IMR-90 (cell line): ENCODE results near the gene TSNAXIP1. TPM values are rescaled to one million over a fixed set of nuclear protein-coding genes. Genes with fewer than 3 reads are reported as not detected.

Experiments used
- ATAC-seq: fragments of 200-7000 bp; cut with Tn5 transposase; 2 replicates; pipeline ENCODE4 v1.9.1; 2020; ENCODE audit warnings: low read depth, mild to moderate bottlenecking, moderate library complexity
- BruUV-seq: library from RNA; stranded (reverse); fragments of 400-500 nt; replicated peaks from 2 replicates; lab custom pipeline; 2021; lab: Mats Ljungman, UMichigan
- CTCF ChIA-PET: fragments of 300-600 bp; formaldehyde crosslinking; extraction: SDS; loops from one replicate; lab custom pipeline; 2021; ENCODE audit warnings: antibody characterized with exemption; lab: Yijun Ruan, JAX
- POLR2A ChIA-PET: fragments of 300-600 bp; sonication (Branson Sonifier 250); formaldehyde crosslinking; loops from one replicate; lab custom pipeline; 2022; ENCODE audit warnings: antibody characterized with exemption; ENCODE audit not compliant: unreplicated experiment; lab: Charles Lee
- DNase-seq: peaks from one replicate; pipeline ENCODE4 v3.0.0; 2013
- H2AFZ ChIP-seq: replicated peaks from 2 replicates; pipeline ENCODE3; 2013; ENCODE audit warnings: low read length, mild to moderate bottlenecking; ENCODE audit not compliant: poor library complexity
- H2AK5ac ChIP-seq: 2 replicates; pipeline ENCODE4 v1.6.1; 2013; ENCODE audit warnings: low read depth, low read length, inconsistent platforms
- H2AK9ac ChIP-seq: replicated peaks from 2 replicates; pipeline ENCODE3; 2013; ENCODE audit warnings: mild to moderate bottlenecking, low read depth, low read length, moderate library complexity; ENCODE audit not compliant: poor library complexity
- H2BK120ac ChIP-seq: 2 replicates; pipeline ENCODE4 v1.6.1; 2013; ENCODE audit warnings: low read depth, low read length, inconsistent platforms
- H2BK15ac ChIP-seq: 3 replicates; pipeline ENCODE4 v1.6.1; 2013; ENCODE audit warnings: low read depth, low read length, inconsistent platforms
- H2BK20ac ChIP-seq: 2 replicates; pipeline ENCODE4 v1.6.1; 2013; ENCODE audit warnings: low read depth, mild to moderate bottlenecking, inconsistent platforms, low read length, moderate library complexity
- H2BK5ac ChIP-seq: 2 replicates; pipeline ENCODE4 v1.6.1; 2013; ENCODE audit warnings: mild to moderate bottlenecking, low read depth, low read length, inconsistent platforms; ENCODE audit not compliant: poor library complexity, severe bottlenecking
- H3K14ac ChIP-seq: replicated peaks from 2 replicates; pipeline ENCODE4 v1.6.1; 2013; ENCODE audit warnings: low read depth, low read length, inconsistent platforms
- H3K18ac ChIP-seq: 2 replicates; pipeline ENCODE4 v1.6.1; 2013; ENCODE audit warnings: low read depth, low read length, control low read depth
- H3K23ac ChIP-seq: 2 replicates; pipeline ENCODE4 v1.6.1; 2013; ENCODE audit warnings: low read depth, low read length, inconsistent platforms
- H3K27ac ChIP-seq: 2 replicates; pipeline ENCODE4 v1.5.1; 2013; ENCODE audit warnings: mild to moderate bottlenecking, control low read depth, low read length; ENCODE audit not compliant: insufficient read depth
- H3K27me3 ChIP-seq: 2 replicates; pipeline ENCODE4 v1.6.1; 2013; ENCODE audit warnings: low read length; ENCODE audit not compliant: control insufficient read depth, insufficient read depth
- H3K36me3 ChIP-seq: 2 replicates; pipeline ENCODE4 v1.6.1; 2013; ENCODE audit warnings: low read length, mixed read lengths; ENCODE audit not compliant: control insufficient read depth, insufficient read depth
- H3K4ac ChIP-seq: 2 replicates; pipeline ENCODE4 v1.6.1; 2013; ENCODE audit warnings: low read depth, low read length, inconsistent platforms
- H3K4me1 ChIP-seq: 2 replicates; pipeline ENCODE4 v1.6.1; 2013; ENCODE audit warnings: low read length, mixed read lengths; ENCODE audit not compliant: control insufficient read depth, insufficient read depth
- H3K4me2 ChIP-seq: 2 replicates; pipeline ENCODE4 v1.6.1; 2013; ENCODE audit warnings: low read depth, mild to moderate bottlenecking, control low read depth, low read length, moderate library complexity
- H3K4me3 ChIP-seq: 2 replicates; pipeline ENCODE4 v1.5.1; 2013; ENCODE audit warnings: low read depth, mild to moderate bottlenecking, control low read depth, low read length, moderate library complexity; ENCODE audit not compliant: insufficient read depth
- H3K56ac ChIP-seq: 2 replicates; pipeline ENCODE4 v1.6.1; 2013; ENCODE audit warnings: low read length, inconsistent platforms; ENCODE audit not compliant: insufficient read depth; ENCODE audit errors: extremely low read depth
- H3K79me1 ChIP-seq, 2 experiments: 2 replicates each; pipeline ENCODE4 v1.6.1; 2013; ENCODE audit warnings: low read length in 2 of 2, inconsistent platforms in 1 of 2, low read depth in 1 of 2
- H3K9ac ChIP-seq: 2 replicates; pipeline ENCODE4 v1.6.1; 2013; ENCODE audit warnings: low read depth, low read length, control low read depth
- H3K9me1 ChIP-seq: 2 replicates; pipeline ENCODE4 v1.6.1; 2013; ENCODE audit warnings: low read length, inconsistent platforms; ENCODE audit not compliant: insufficient read depth
- H3K9me3 ChIP-seq: 2 replicates; pipeline ENCODE4 v1.6.1; 2013; ENCODE audit warnings: low read length; ENCODE audit not compliant: control insufficient read depth, insufficient read depth
- H4K20me1 ChIP-seq: 2 replicates; pipeline ENCODE4 v1.6.1; 2013; ENCODE audit warnings: low read length, inconsistent platforms; ENCODE audit not compliant: insufficient read depth
- H4K5ac ChIP-seq: 2 replicates; pipeline ENCODE4 v1.6.1; 2013; ENCODE audit warnings: mild to moderate bottlenecking, low read depth, low read length, control low read depth
- H4K8ac ChIP-seq, 2 experiments: 2 replicates each; pipeline ENCODE4 v1.6.1; 2013; ENCODE audit warnings: low read depth in 2 of 2, low read length in 2 of 2, control low read depth in 1 of 2, inconsistent platforms in 1 of 2
- H4K91ac ChIP-seq: 2 replicates; pipeline ENCODE4 v1.6.1; 2013; ENCODE audit warnings: low read depth, low read length, inconsistent platforms; ENCODE audit not compliant: insufficient read depth
- BHLHE40 ChIP-seq: fragments of 150-350 bp; IDR thresholded peaks from 2 replicates; pipeline ENCODE4 v1.6.1; 2016; ENCODE audit warnings: mild to moderate bottlenecking, low read depth, low read length
- CHD1 ChIP-seq: IDR thresholded peaks from 2 replicates; pipeline ENCODE4 v1.6.1; 2012; ENCODE audit warnings: low read depth, low read length, improper control_type of control experiment
- FOS ChIP-seq: fragments of 150-350 bp; IDR thresholded peaks from 2 replicates; pipeline ENCODE4 v1.6.1; 2016; ENCODE audit warnings: low read depth, low read length
- MAFK ChIP-seq: IDR thresholded peaks from 2 replicates; pipeline ENCODE4 v1.6.1; 2012; ENCODE audit warnings: low read depth, low read length, improper control_type of control experiment
- MAZ ChIP-seq: IDR thresholded peaks from 2 replicates; pipeline ENCODE4 v1.6.1; 2012; ENCODE audit warnings: low read depth, mild to moderate bottlenecking, low read length, improper control_type of control experiment, moderate library complexity, borderline replicate concordance
- MXI1 ChIP-seq: IDR thresholded peaks from 2 replicates; pipeline ENCODE4 v1.6.1; 2012; ENCODE audit warnings: low read depth, mild to moderate bottlenecking, low read length, moderate library complexity, borderline replicate concordance
- NFE2L2 ChIP-seq: fragments of 150-350 bp; IDR thresholded peaks from 2 replicates; pipeline ENCODE4 v1.6.1; 2016; ENCODE audit warnings: low read depth, mild to moderate bottlenecking, low read length
- POLR2A ChIP-seq: IDR thresholded peaks from 2 replicates; pipeline ENCODE4 v1.6.1; 2012; ENCODE audit warnings: mild to moderate bottlenecking, low read depth, low read length
- RAD21 ChIP-seq: IDR thresholded peaks from 2 replicates; pipeline ENCODE4 v1.6.1; 2012; ENCODE audit warnings: low read length, improper control_type of control experiment
- RFX5 ChIP-seq: IDR thresholded peaks from 2 replicates; pipeline ENCODE4 v1.8.0; 2012; ENCODE audit warnings: low read depth, mild to moderate bottlenecking, low read length, moderate library complexity
- SMC3 ChIP-seq: fragments of 150-350 bp; IDR thresholded peaks from 2 replicates; pipeline ENCODE4 v1.6.1; 2016; ENCODE audit warnings: low read depth, mild to moderate bottlenecking, antibody characterized with exemption, low read length, moderate library complexity
- WGBS, 2 experiments: methylation state at CpG; one replicate each; pipeline versions ENCODE4 v1.1.5 to v1.1.7; 2013; ENCODE audit warnings: missing lambda C conversion rate in 2 of 2; ENCODE audit not compliant: insufficient read length in 1 of 2; ENCODE audit errors: extremely low coverage in 2 of 2; 5-methylcytosine and 5-hydroxymethylcytosine counted together
- dilution Hi-C: fragments of 300-500 bp; cut with HindIII; formaldehyde crosslinking; loops from one replicate; pipeline ENCODE4 v1.14.3; 2018; ENCODE audit warnings: low sequenced_read_pairs; ENCODE audit not compliant: unreplicated experiment
- in situ Hi-C: fragments of 300-500 bp; cut with MboI; formaldehyde crosslinking; loops from 3 replicates; pipeline ENCODE4 v1.14.3; 2019; ENCODE audit warnings: low sequenced_read_pairs, inconsistent platforms, mixed read lengths
- intact Hi-C: fragments of 100-400 bp; cut with micrococcal nuclease; formaldehyde crosslinking; loops from 2 replicates; pipeline ENCODE4 v1.10.0; 2022
- polyA plus RNA-seq, 3 experiments: library from polyadenylated mRNA; depleted of rRNA; stranded (reverse); fragments of >200 nt; gene quantifications; 2 replicates each; pipeline ENCODE4 v1.2.3, GENCODE V29; 2012; ENCODE audit warnings: low replicate concordance in 1 of 3
- total RNA-seq: library from RNA; depleted of rRNA; stranded (reverse); fragments of >200 nt; gene quantifications from 2 replicates; pipeline ENCODE4 v1.2.3, GENCODE V29; 2012
- TF ChIP-seq, protein P1 (sequence below): conservative IDR thresholded peaks from 2 replicates; pipeline ENCODE4 v1.5.1; 2012; ENCODE audit warnings: mild to moderate bottlenecking, low read depth, low read length, improper control_type of control experiment
- TF ChIP-seq, protein P2 (sequence below): fragments of 150-350 bp; IDR thresholded peaks from 2 replicates; pipeline ENCODE4 v1.6.1; 2016; ENCODE audit warnings: low read depth, mild to moderate bottlenecking, low read length, moderate library complexity, borderline replicate concordance

TSNAXIP1 gene
- total and polyA plus RNA-seq, 2 of the 4 experiments (the other 2 are of a cell fraction) = 0.72 to 1.4 TPM

DNA sequence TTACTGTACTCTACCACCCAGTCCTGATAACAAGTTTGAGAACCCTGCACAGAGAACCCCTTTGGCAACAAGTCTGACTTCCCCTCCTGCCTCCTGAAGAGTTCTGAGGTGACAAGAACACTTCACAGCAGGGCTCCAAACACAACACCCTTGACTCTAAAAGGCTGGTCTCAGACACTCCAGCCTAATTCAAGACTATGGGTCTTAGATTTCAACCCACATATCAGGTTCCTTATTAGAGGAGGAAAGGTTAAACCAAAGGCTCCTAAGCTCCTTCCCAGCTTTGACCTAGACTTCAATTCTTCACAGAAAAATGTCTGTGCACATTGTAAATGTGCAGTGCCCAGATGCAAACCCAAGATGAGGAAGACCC is 23.4 kb upstream of the TSNAXIP1 start (continued):
- TF ChIP-seq, protein P1, sequence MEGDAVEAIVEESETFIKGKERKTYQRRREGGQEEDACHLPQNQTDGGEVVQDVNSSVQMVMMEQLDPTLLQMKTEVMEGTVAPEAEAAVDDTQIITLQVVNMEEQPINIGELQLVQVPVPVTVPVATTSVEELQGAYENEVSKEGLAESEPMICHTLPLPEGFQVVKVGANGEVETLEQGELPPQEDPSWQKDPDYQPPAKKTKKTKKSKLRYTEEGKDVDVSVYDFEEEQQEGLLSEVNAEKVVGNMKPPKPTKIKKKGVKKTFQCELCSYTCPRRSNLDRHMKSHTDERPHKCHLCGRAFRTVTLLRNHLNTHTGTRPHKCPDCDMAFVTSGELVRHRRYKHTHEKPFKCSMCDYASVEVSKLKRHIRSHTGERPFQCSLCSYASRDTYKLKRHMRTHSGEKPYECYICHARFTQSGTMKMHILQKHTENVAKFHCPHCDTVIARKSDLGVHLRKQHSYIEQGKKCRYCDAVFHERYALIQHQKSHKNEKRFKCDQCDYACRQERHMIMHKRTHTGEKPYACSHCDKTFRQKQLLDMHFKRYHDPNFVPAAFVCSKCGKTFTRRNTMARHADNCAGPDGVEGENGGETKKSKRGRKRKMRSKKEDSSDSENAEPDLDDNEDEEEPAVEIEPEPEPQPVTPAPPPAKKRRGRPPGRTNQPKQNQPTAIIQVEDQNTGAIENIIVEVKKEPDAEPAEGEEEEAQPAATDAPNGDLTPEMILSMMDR = no peak

DNA sequence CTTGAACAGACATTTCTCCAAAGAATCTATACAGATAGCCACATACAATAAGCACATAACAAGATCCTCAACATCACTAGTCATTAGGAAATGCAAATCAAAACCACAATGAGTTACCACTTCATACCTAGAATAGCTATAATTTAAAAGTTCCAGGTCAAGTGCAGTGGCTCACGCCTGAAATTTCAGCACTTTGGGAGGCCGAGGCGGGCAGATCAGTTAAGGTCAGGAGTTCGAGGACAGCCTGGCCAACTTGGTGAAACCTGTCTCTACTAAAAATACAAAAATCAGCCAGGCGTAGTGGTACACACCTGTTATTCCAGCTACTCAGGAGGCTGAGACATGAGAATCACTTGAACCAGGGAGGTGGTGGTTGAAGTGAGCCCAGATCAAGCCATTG is 20.2 kb upstream of the TSNAXIP1 start:
- Histone ChIP-seq H2BK120ac (no peak overlapping the region), H4K5ac (no peak overlapping the region), H3K4ac (no peak overlapping the region), H2BK15ac (no peak overlapping the region), H3K23ac (no peak overlapping the region), H3K9me1 (peaks cover 2% of the 10 kb centered on the region; the same call in 1 of the 2 replicates), H3K79me1 (peaks cover 20 to 46% of the 10 kb centered on the region in 2 experiments), H3K9me3 (no peaks in the 10 kb centered on the region), H3K4me2 (no peak overlapping the region), H3K56ac (no peak overlapping the region), H2BK5ac (no peak overlapping the region), H2AK9ac (no peak overlapping the region), H4K20me1 (peaks cover 8% of the 10 kb centered on the region; the same call in 1 of the 2 replicates), H2BK20ac (no peak overlapping the region), H2AFZ (no peak overlapping the region), H4K8ac (no peak overlapping the region), H3K18ac (no peak overlapping the region), H2AK5ac (no peak overlapping the region), H3K14ac (no peak overlapping the region), H3K4me1 (no peaks in the 10 kb centered on the region), H3K27me3 (no peaks in the 10 kb centered on the region), H3K27ac (no peak overlapping the region), H3K36me3 (no peaks in the 10 kb centered on the region), H4K91ac (no peak overlapping the region), H3K9ac (no peak overlapping the region), H3K4me3 (no peak overlapping the region)
- no TSS peak for BruUV-seq
- POLR2A ChIA-PET = no interaction called here
- in situ Hi-C loops (no loop called here), intact Hi-C loops (no loop called here), dilution Hi-C loops (no loop called here)
- WGBS, 2 experiments = 97% methylated on average over 4 of the region's 5 CpGs; no CpG with 5 or more reads in 1 of the 2 experiments
- ATAC-seq (no peak), DNase-seq (no peak)
- CTCF ChIA-PET = interaction anchor here (0.6 to 1.0 kb wide), 2 partner anchors 12 to 78 kb away, joined by 3 read pairs; no protein-coding TSS in a partner anchor
- TF ChIP-seq, protein P1 = no peak
- TF ChIP-seq MAZ = no peak
- no peak for TF ChIP-seq POLR2A
- TF ChIP-seq MAFK = no peak
- TF ChIP-seq FOS = no peak
- no peak for TF ChIP-seq MXI1
- no peak for TF ChIP-seq CHD1
- TF ChIP-seq RAD21 = no peak
- TF ChIP-seq SMC3 = no peak
- TF ChIP-seq, protein P2, sequence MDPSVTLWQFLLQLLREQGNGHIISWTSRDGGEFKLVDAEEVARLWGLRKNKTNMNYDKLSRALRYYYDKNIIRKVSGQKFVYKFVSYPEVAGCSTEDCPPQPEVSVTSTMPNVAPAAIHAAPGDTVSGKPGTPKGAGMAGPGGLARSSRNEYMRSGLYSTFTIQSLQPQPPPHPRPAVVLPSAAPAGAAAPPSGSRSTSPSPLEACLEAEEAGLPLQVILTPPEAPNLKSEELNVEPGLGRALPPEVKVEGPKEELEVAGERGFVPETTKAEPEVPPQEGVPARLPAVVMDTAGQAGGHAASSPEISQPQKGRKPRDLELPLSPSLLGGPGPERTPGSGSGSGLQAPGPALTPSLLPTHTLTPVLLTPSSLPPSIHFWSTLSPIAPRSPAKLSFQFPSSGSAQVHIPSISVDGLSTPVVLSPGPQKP = no peak
- no peak for TF ChIP-seq BHLHE40
- TF ChIP-seq NFE2L2 = no peak
- no peak for TF ChIP-seq RFX5
